GM12891 (cell line): ENCODE data around the gene CTBS.
"Not testable (repeated sequence)": the region's sequence is repeated elsewhere in the genome, so short reads cannot be mapped to it uniquely, and the experiment has no call there.

Experiments used
- DNase-seq: peaks from one replicate; pipeline ENCODE4 v3.0.0; 2011; ENCODE audit warnings: low spot score; ENCODE audit not compliant: insufficient read length
- FAIRE-seq: peaks from 2 replicates; lab custom pipeline; 2011; peaks lifted over from hg19 to GRCh38; lab: Jason Lieb, UNC
- PAX5 ChIP-seq: IDR thresholded peaks from 2 replicates; pipeline ENCODE4 v1.6.1; 2011; ENCODE audit warnings: low read length, moderate library complexity, mild to moderate bottlenecking; ENCODE audit not compliant: insufficient read depth, severe bottlenecking
- POLR2A ChIP-seq: IDR thresholded peaks from 2 replicates; pipeline ENCODE4 v1.6.1; 2011; ENCODE audit warnings: low read depth, low read length, control low read depth
- POLR2AphosphoS5 ChIP-seq: IDR thresholded peaks from 2 replicates; pipeline ENCODE4 v1.6.1; 2011; ENCODE audit warnings: low read depth, low read length, control low read depth
- POU2F2 ChIP-seq: IDR thresholded peaks from 2 replicates; pipeline ENCODE4 v1.6.1; 2011; ENCODE audit warnings: low read depth, mild to moderate bottlenecking, control low read depth, low read length, moderate library complexity
- SPI1 ChIP-seq: IDR thresholded peaks from 2 replicates; pipeline ENCODE4 v1.6.1; 2011; ENCODE audit warnings: low read depth, low read length, control low read depth
- TAF1 ChIP-seq: IDR thresholded peaks from 2 replicates; pipeline ENCODE4 v1.6.1; 2011; ENCODE audit warnings: low read depth, low read length, control low read depth

CTBS gene

DNA sequence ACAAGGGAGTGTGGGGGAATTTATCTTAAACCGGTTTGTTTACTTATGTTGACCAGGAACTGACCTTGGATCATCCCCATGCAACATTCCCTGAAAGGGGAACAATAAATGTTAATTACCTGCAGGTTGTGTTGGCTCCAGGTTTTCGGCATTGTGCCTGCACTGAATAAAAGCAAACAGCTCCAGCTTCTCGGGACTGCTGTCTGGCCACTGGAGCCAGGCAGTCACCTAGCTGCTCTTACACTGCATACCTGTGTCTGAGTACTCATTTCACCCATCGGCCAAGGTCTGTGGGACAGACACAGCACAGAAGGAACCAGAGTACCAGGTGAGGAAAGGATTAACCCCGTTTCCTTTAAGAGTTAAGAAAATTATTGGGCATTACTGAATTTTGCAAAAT, 32.7 kb upstream of the CTBS start:
- no peak for FAIRE-seq
- DNase-seq, result no peak
- TF ChIP-seq POLR2AphosphoS5, result no peak
- TF ChIP-seq SPI1, result no peak
- TF ChIP-seq TAF1, result no peak
- TF ChIP-seq POLR2A, result no peak
- no peak for TF ChIP-seq PAX5
- TF ChIP-seq POU2F2, result no peak

GRCh38 chr1:84605157-84605556, 30.9 kb upstream of the CTBS start:
- no peak for TF ChIP-seq PAX5
- no peak for TF ChIP-seq TAF1
- no peak for TF ChIP-seq POU2F2
- no peak for TF ChIP-seq POLR2AphosphoS5
- no peak for TF ChIP-seq POLR2A
- TF ChIP-seq SPI1, result no peak
- DNase-seq, result no peak
- no peak for FAIRE-seq

DNA sequence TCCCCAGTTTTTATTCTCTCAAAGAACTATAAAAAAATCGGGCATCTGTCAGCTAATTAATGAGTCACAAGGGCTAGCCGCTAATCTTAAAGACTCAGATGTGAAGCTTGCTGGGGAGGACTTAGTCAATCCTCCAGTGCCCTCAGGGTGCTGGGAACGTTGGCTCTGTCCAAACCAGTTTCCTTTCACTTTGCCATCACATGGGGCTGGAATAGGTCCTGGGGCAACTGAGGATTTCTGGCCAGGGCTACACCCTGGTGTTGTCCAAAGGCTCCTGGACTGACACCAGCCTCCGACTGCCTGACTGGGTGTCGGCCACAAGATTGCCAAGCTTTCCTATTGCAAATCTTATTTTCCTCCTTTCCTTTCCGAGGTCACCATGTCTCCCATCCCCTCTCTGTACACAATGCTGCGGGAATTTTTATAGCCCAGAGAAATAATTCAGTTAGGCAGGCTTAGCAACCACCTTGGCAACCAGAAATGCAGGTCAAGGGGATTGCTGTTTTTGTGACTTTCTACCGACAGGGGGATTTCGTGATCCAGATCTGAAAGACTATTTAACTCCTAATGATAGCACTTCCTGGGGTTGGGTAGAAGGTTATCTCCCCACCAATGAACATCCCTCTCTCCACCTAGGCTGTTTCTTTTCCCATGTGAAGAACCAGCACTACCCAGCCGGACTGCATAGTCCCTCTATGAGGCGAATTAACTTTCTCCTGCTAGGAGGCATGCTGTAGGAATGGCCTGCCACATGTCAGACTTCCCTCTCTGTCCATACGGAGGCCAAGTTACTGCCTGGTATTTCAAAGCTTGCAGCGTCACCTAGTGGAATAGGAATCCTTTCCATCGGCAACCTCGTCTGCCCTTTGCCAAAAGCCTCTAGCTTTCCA, 29.9 kb upstream of the CTBS start:
- FAIRE-seq (no peak), DNase-seq (no peak)
- TF ChIP-seq POLR2A (no peak), POU2F2 (no peak), TAF1 (no peak), PAX5 (no peak), POLR2AphosphoS5 (no peak), SPI1 (no peak)

GRCh38 chr1:84603223-84603622, 29.0 kb upstream of the CTBS start:
- DNase-seq (no peak), FAIRE-seq (no peak)
- TF ChIP-seq TAF1 (no peak), POLR2AphosphoS5 (no peak), POLR2A (no peak), PAX5 (no peak), POU2F2 (no peak), SPI1 (no peak)

- DNase-seq (no peak), FAIRE-seq (no peak)
- TF ChIP-seq SPI1 (no peak), POLR2A (no peak), PAX5 (no peak), POLR2AphosphoS5 (no peak), POU2F2 (no peak), TAF1 (no peak)
Measured at GRCh38 chr1:84600796-84601195, 26.6 kb upstream of the CTBS start.

DNA sequence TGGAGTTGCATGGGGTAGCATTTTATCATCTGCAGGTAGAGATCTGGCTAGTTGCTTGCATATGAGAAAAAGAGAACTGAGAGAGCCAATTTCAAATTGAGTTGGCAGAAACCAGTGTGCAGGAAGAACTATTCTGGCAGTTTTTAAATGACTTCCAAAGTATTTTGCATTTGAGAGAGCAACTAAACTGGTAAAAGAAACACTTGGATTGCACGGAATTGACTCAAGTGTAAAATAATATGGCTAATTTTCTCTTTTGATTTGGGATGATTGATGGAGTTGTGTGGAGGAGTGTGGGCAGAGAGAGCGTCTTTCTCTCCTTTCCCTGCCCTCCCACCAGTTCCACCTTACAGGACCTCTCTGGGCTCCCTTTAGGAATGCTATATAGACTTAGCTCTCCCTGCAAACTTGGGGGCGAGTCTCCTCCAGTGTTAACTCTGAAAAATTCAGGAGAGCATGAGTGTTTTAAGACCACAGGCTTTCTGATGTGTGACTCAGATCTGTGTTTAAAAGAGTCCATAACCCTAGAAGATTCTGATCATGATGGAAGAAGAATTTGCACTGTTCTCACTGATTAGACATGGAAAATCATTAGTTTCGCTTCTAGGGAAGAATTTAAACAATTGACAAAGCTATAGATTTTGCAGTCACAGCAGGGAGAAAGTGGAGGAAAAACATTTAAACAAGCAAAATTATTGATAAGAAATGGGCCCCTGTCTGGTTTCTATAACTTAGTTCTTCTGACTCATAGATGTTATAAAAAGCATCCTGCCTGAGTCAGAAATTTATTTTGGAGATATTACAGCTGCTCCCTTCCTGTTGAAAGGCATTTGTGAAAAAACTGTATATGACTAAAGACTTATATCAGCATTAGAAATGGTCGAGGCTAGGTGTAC, 24.9 kb upstream of the CTBS start:
- DNase-seq (no peak), FAIRE-seq (peak; percentile 78)
- TF ChIP-seq POU2F2, result 0 out of 2 replicates have a peak, but pooled peaks have one; percentile 47
- peak; percentile 98 for TF ChIP-seq SPI1
- no peak for TF ChIP-seq POLR2A

DNA sequence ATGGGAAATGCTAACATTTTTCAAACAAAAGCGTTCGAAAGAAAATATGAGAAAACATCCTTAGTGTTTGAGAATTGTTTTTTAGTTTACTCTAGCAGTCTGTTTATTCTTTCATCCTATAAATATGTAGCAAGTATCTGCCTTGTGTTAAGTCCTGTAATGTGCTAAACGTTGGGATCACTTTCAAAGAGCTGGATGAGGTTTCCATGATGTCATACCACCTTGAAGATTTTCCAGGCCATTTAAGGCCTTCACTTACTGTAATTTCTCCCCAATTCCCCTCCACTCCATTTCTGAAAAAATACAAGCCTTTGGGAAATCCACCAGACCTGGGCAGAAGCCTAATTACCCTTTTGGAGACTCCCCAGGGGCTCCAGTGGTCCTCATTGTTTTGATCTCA, 24.2 kb upstream of the CTBS start:
- no peak for TF ChIP-seq POLR2AphosphoS5
- TF ChIP-seq PAX5, result no peak
- TF ChIP-seq SPI1, result no peak
- no peak for TF ChIP-seq TAF1
- no peak for TF ChIP-seq POU2F2
- TF ChIP-seq POLR2A, result no peak
- DNase-seq (no peak), FAIRE-seq (no peak)

GRCh38 chr1:84597011-84597410, 22.8 kb upstream of the CTBS start:
- TF ChIP-seq POLR2AphosphoS5 (no peak), TAF1 (no peak), POLR2A (no peak), SPI1 (no peak), PAX5 (no peak), POU2F2 (no peak)
- DNase-seq (no peak), FAIRE-seq (no peak)

DNA sequence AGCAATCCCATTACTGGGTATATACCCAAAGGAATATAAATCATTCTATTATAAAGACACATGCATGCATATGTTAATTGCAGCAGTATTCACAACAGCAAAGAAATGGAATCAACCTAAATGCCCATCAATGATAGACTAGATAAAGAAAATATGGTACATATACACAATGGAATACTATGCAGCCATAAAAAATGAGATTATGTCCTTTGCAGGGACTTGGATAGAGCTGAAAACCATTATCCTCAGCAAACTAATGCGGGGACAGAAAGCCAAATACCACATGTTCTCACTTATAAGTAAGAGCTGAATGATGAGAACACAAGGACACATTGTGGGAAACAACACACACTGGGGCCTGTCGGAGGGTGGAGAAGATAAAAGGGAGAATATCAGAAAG, 20.7 kb upstream of the CTBS start:
- DNase-seq, FAIRE-seq: not testable (repeated sequence)

- TF ChIP-seq POLR2AphosphoS5, result no peak
- TF ChIP-seq POU2F2, result no peak
- TF ChIP-seq PAX5, result no peak
- TF ChIP-seq TAF1, result no peak
- no peak for TF ChIP-seq POLR2A
- no peak for TF ChIP-seq SPI1
- FAIRE-seq, result no peak
- no peak for DNase-seq
Measured at GRCh38 chr1:84587099-84587498, 12.9 kb upstream of the CTBS start.

DNA sequence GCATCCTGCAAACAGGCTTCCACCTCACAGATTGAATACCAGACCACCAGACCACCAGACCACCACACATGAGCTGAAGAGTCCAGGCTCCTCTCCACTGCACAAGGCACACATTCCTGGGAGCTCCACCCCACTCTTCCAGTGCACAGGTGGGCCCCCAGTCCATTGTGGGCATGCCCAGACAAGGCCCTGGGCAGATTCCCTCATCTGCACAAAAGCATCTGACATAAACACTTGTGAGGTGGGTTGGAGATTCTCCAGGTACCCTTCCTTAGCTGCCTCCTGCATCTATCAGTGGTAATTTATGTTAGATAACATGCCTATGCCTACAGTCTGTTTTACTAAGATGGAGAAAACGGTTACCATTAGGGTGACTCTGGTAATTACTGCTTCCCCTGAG, 11.6 kb upstream of the CTBS start:
- no peak for DNase-seq
- FAIRE-seq, result no peak
- TF ChIP-seq POLR2A, result no peak
- no peak for TF ChIP-seq POU2F2
- TF ChIP-seq POLR2AphosphoS5, result no peak
- no peak for TF ChIP-seq PAX5
- no peak for TF ChIP-seq SPI1
- TF ChIP-seq TAF1, result no peak
